22Rv1 (cell line): ENCODE measurements around the gene TMEM151B.
"Not testable (repeated sequence)": the region's sequence is repeated elsewhere in the genome, so short reads cannot be mapped to it uniquely, and the experiment has no call there.

ENCODE experiments used
- ZFX ChIP-seq: fragments of 450-650 bp; IDR thresholded peaks from 2 replicates; pipeline ENCODE4 v1.6.1; 2017; ENCODE audit warnings: antibody characterized with exemption, borderline replicate concordance
- TF ChIP-seq, protein P1 (sequence below): fragments of 450-650 bp; IDR thresholded peaks from 2 replicates; pipeline ENCODE4 v1.5.1; 2017; ENCODE audit warnings: mild to moderate bottlenecking

DNA sequence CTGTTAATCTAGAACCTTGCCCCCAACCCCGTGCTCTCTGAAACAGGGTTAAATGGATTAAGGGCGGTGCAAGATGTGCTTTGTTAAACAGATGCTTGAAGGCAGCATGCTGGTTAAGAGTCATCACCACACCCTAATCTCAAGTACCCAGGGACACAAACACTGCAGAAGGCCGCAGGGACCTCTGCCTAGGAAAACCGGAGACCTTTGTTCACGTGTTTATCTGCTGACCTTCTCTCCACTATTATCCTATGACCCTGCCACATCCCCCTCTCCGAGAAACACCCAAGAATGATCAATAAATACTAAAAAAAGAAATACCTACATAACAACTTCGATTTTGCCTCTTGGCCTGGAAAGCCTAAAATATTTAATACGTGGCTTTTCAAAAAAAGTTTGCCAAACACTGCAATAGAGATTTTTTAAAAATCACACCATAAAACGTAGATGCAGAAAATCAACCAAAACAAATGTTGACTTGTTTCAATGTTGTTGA is 46.9 kb downstream of the TMEM151B start:
- TF ChIP-seq, protein P1, sequence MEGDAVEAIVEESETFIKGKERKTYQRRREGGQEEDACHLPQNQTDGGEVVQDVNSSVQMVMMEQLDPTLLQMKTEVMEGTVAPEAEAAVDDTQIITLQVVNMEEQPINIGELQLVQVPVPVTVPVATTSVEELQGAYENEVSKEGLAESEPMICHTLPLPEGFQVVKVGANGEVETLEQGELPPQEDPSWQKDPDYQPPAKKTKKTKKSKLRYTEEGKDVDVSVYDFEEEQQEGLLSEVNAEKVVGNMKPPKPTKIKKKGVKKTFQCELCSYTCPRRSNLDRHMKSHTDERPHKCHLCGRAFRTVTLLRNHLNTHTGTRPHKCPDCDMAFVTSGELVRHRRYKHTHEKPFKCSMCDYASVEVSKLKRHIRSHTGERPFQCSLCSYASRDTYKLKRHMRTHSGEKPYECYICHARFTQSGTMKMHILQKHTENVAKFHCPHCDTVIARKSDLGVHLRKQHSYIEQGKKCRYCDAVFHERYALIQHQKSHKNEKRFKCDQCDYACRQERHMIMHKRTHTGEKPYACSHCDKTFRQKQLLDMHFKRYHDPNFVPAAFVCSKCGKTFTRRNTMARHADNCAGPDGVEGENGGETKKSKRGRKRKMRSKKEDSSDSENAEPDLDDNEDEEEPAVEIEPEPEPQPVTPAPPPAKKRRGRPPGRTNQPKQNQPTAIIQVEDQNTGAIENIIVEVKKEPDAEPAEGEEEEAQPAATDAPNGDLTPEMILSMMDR, result not testable (repeated sequence)
- not testable (repeated sequence) for TF ChIP-seq ZFX
